Stimulated activated CD8-positive, alpha-beta memory T cell treated with anti-CD3 and anti-CD28 coated beads, Interleukin-7, amount 100 ng/mL, for 1 hour (primary cell): ENCODE measurements around the gene RRAS.

ENCODE experiments used
- DNase-seq, 2 donors: peaks; one replicate each; pipeline ENCODE4 v3.0.0-alpha.2; 2020; ENCODE audit warnings: low read depth in 2 of 2

Gene RRAS

GRCh38 chr19:49677231-49677900 is 37.4 kb upstream of the RRAS start, which contains the start of gene PRMT1:
Gene PRMT1, plus strand, starts transcription at chr19:49677271. Its CDS starts 10 bp downstream, at chr19:49677281.
- DNase-seq = no peak

- peak; percentile 95 to 97 for DNase-seq
Measured at GRCh38 chr19:49676784-49677230, 36.9 kb upstream of the RRAS start.

GRCh38 chr19:49676136-49676783 is 36.3 kb upstream of the RRAS start:
- DNase-seq = no peak

GRCh38 chr19:49672131-49672919 is 32.4 kb upstream of the RRAS start:
- peak; percentile 44 to 65 for DNase-seq

GRCh38 chr19:49669516-49669915 is 29.6 kb upstream of the RRAS start:
- no peak for DNase-seq

GRCh38 chr19:49667473-49667872 is 27.5 kb upstream of the RRAS start:
- no peak for DNase-seq

GRCh38 chr19:49666120-49666444 is 26.1 kb upstream of the RRAS start:
- no peak for DNase-seq

GRCh38 chr19:49665351-49666119 is 25.6 kb upstream of the RRAS start, which contains the start of the genes BCL2L12 and IRF3:
Gene BCL2L12, plus strand, starts transcription at chr19:49665933. Its CDS starts 760 bp downstream, at chr19:49666693.
Gene IRF3, minus strand, starts transcription at chr19:49665857. Its CDS starts 1,019 bp downstream, at chr19:49664838.
- DNase-seq = peak; percentile 98 to 100

GRCh38 chr19:49665036-49665350 is 25.1 kb upstream of the RRAS start:
- DNase-seq = no peak

- peak; percentile 86 to 91 for DNase-seq
Measured at GRCh38 chr19:49664171-49665035, 24.5 kb upstream of the RRAS start.

GRCh38 chr19:49663224-49663623 is 23.3 kb upstream of the RRAS start:
- no peak for DNase-seq

GRCh38 chr19:49662011-49662410 is 22.1 kb upstream of the RRAS start:
- no peak for DNase-seq

- DNase-seq = no peak
Measured at GRCh38 chr19:49660338-49660961, 20.5 kb upstream of the RRAS start.

GRCh38 chr19:49658566-49659442 is 18.9 kb upstream of the RRAS start:
- no peak for DNase-seq

- DNase-seq = no peak
Measured at GRCh38 chr19:49658139-49658517, 18.2 kb upstream of the RRAS start.

GRCh38 chr19:49657493-49658138 is 17.7 kb upstream of the RRAS start:
- no peak for DNase-seq

GRCh38 chr19:49656456-49657109 is 16.6 kb upstream of the RRAS start:
- no peak for DNase-seq
